ENCODE data around the gene GNAT2.
A peak's percentile ranks its signal among the peaks of the same experiment; 100 is the strongest.
"Not testable (repeated sequence)": the region's sequence is repeated elsewhere in the genome, so short reads cannot be mapped to it uniquely, and the experiment has no call there.

Gene GNAT2

GRCh38 chr1:109619576-109620400 is at the start of gene GNAT2, which contains the start of gene AMPD2:
Gene GNAT2 (minus strand): TSS chr1:109619616. CDS start chr1:109612870, 6,746 bp downstream.
Gene AMPD2 (plus strand): TSS chr1:109619837. CDS start chr1:109621176, 1,339 bp downstream.
- DNase-seq = peak; percentile 68 to 76

- DNase-seq = no peak
Measured at GRCh38 chr1:109668123-109668775, 48.8 kb upstream of the GNAT2 start.

- peak; percentile 79 for DNase-seq
Measured at GRCh38 chr1:109667452-109668122, 48.2 kb upstream of the GNAT2 start, which contains the start of gene GSTM2. Gene GSTM2 (plus strand): TSS chr1:109668057. CDS start chr1:109668116, 59 bp downstream.

- no peak for DNase-seq
Measured at GRCh38 chr1:109664671-109665070, 45.3 kb upstream of the GNAT2 start.

GRCh38 chr1:109661391-109661790 is 42.0 kb upstream of the GNAT2 start:
- DNase-seq = no peak

- DNase-seq = not testable (repeated sequence)
Measured at GRCh38 chr1:109660691-109661026, 41.2 kb upstream of the GNAT2 start.

- no peak for DNase-seq
Measured at GRCh38 chr1:109659997-109660690, 40.7 kb upstream of the GNAT2 start.

- DNase-seq = no peak
Measured at GRCh38 chr1:109659145-109659544, 39.7 kb upstream of the GNAT2 start.

GRCh38 chr1:109658533-109659042 is 39.2 kb upstream of the GNAT2 start:
- no peak for DNase-seq

- no peak for DNase-seq
Measured at GRCh38 chr1:109657970-109658369, 38.6 kb upstream of the GNAT2 start.

GRCh38 chr1:109657395-109657794 is 38.0 kb upstream of the GNAT2 start:
- DNase-seq = no peak

GRCh38 chr1:109655615-109656519 is 36.5 kb upstream of the GNAT2 start, which contains the start of gene GSTM4:
Gene GSTM4 (plus strand): TSS chr1:109656099. CDS start chr1:109656390, 291 bp downstream.
- peak; percentile 60 to 69 for DNase-seq

GRCh38 chr1:109654519-109654918 is 35.1 kb upstream of the GNAT2 start:
- no peak for DNase-seq

- DNase-seq = no peak
Measured at GRCh38 chr1:109653306-109653705, 33.9 kb upstream of the GNAT2 start.

GRCh38 chr1:109652402-109652801 is 33.0 kb upstream of the GNAT2 start:
- no peak for DNase-seq

- no peak for DNase-seq
Measured at GRCh38 chr1:109650609-109651008, 31.2 kb upstream of the GNAT2 start.

GRCh38 chr1:109649491-109649914 is 30.1 kb upstream of the GNAT2 start:
- no peak for DNase-seq

- no peak for DNase-seq
Measured at GRCh38 chr1:109644670-109645069, 25.3 kb upstream of the GNAT2 start.

GRCh38 chr1:109643385-109644230 is 24.2 kb upstream of the GNAT2 start:
- peak; percentile 91 to 95 for DNase-seq

GRCh38 chr1:109642626-109643025 is 23.2 kb upstream of the GNAT2 start:
- no peak for DNase-seq
